H54 (cell line): ENCODE measurements around the gene FGL2.
"Not testable (repeated sequence)": the region's sequence is repeated elsewhere in the genome, so short reads cannot be mapped to it uniquely, and the experiment has no call there.

ENCODE experiments used
- DNase-seq: peaks from one replicate; pipeline ENCODE4 v3.0.0; 2011; ENCODE audit warnings: low spot score, mixed read lengths; ENCODE audit not compliant: insufficient read length
- FAIRE-seq: peaks from 3 replicates; lab custom pipeline; 2011; peaks lifted over from hg19 to GRCh38; lab: Jason Lieb, UNC
- POLR2A ChIP-seq: IDR thresholded peaks from 2 replicates; pipeline ENCODE4 v1.6.1; 2011; ENCODE audit warnings: low read depth, mild to moderate bottlenecking, low read length

Gene FGL2

GRCh38 chr7:77226357-77226839, 26.8 kb upstream of the FGL2 start:
- no peak for DNase-seq
- no peak for TF ChIP-seq POLR2A
- FAIRE-seq = no peak

GRCh38 chr7:77223261-77223660, 23.6 kb upstream of the FGL2 start:
- TF ChIP-seq POLR2A = no peak
- FAIRE-seq = no peak
- no peak for DNase-seq

- no peak for TF ChIP-seq POLR2A
- DNase-seq = no peak
- FAIRE-seq = no peak
Measured at GRCh38 chr7:77222819-77223218, 23.2 kb upstream of the FGL2 start.

GRCh38 chr7:77222065-77222464, 22.4 kb upstream of the FGL2 start:
- no peak for TF ChIP-seq POLR2A
- FAIRE-seq = no peak
- DNase-seq = no peak

GRCh38 chr7:77219701-77220331, 20.2 kb upstream of the FGL2 start:
- FAIRE-seq = not testable (repeated sequence)

GRCh38 chr7:77217474-77218185, 18.0 kb upstream of the FGL2 start:
- no peak for DNase-seq
- TF ChIP-seq POLR2A = no peak
- FAIRE-seq = no peak

More at GRCh38 chr7:77219701-77220331, 20.2 kb upstream of the FGL2 start:
- DNase-seq = not testable (repeated sequence)

- no peak for TF ChIP-seq POLR2A
- DNase-seq = no peak
- FAIRE-seq = no peak
Measured at GRCh38 chr7:77216181-77216845, 16.7 kb upstream of the FGL2 start.

GRCh38 chr7:77209479-77210139, 10.0 kb upstream of the FGL2 start:
- FAIRE-seq = no peak
- TF ChIP-seq POLR2A = no peak
- no peak for DNase-seq

GRCh38 chr7:77208416-77208815, 8.8 kb upstream of the FGL2 start:
- no peak for DNase-seq
- no peak for TF ChIP-seq POLR2A
- no peak for FAIRE-seq

GRCh38 chr7:77205706-77206105, 6.1 kb upstream of the FGL2 start:
- DNase-seq (no peak), FAIRE-seq (no peak)
- no peak for TF ChIP-seq POLR2A

- DNase-seq (no peak), FAIRE-seq (no peak)
- no peak for TF ChIP-seq POLR2A
Measured at GRCh38 chr7:77202481-77202976, 2.9 kb upstream of the FGL2 start.

GRCh38 chr7:77200542-77200941, 923 bp upstream of the FGL2 start:
- FAIRE-seq (no peak), DNase-seq (no peak)
- no peak for TF ChIP-seq POLR2A

GRCh38 chr7:77197141-77197540, 2.5 kb downstream of the FGL2 start:
- FAIRE-seq (no peak), DNase-seq (no peak)
- no peak for TF ChIP-seq POLR2A

- DNase-seq (no peak), FAIRE-seq (no peak)
- TF ChIP-seq POLR2A = no peak
Measured at GRCh38 chr7:77188731-77189437, 10.7 kb downstream of the FGL2 start.
